LNCaP clone FGC (cell line): Measurements from ENCODE around the gene B4GALNT3.

Source experiments
- DNase-seq: peaks from one replicate; pipeline ENCODE4 v3.0.0-alpha.2; 2011; ENCODE audit warnings: low read depth
- H3K4me3 ChIP-seq: 2 replicates; pipeline ENCODE4 v1.5.1; 2011; ENCODE audit warnings: mild to moderate bottlenecking, low read depth, low read length, control low read depth
- CTCF ChIP-seq: IDR thresholded peaks from 2 replicates; pipeline ENCODE4 v1.5.1; 2012; ENCODE audit warnings: mild to moderate bottlenecking; ENCODE audit not compliant: control insufficient read depth, insufficient read depth; ENCODE audit errors: extremely low read depth

Gene B4GALNT3

GRCh38 chr12:592024-592505 lies 132.3 kb downstream of the B4GALNT3 start:
- TF ChIP-seq CTCF, result no peak
- no peak overlapping the region for H3K4me3 ChIP-seq
- DNase-seq, result no peak

GRCh38 chr12:593396-594270 lies 133.9 kb downstream of the B4GALNT3 start:
- no peak overlapping the region for H3K4me3 ChIP-seq
- no peak for DNase-seq
- no peak for TF ChIP-seq CTCF

- DNase-seq, result no peak
- H3K4me3 ChIP-seq, result no peak overlapping the region
- no peak for TF ChIP-seq CTCF
Measured at GRCh38 chr12:597926-598568, 138.3 kb downstream of the B4GALNT3 start.

- no peak for TF ChIP-seq CTCF
- H3K4me3 ChIP-seq, result no peak overlapping the region
- DNase-seq, result no peak
Measured at GRCh38 chr12:599756-600155, 140.0 kb downstream of the B4GALNT3 start.

- H3K4me3 ChIP-seq, result no peak overlapping the region
- no peak for TF ChIP-seq CTCF
- no peak for DNase-seq
Measured at GRCh38 chr12:601976-602699, 142.4 kb downstream of the B4GALNT3 start.

GRCh38 chr12:602700-603068 lies 142.9 kb downstream of the B4GALNT3 start:
- TF ChIP-seq CTCF, result no peak
- DNase-seq, result no peak
- no peak overlapping the region for H3K4me3 ChIP-seq
